Measurements from ENCODE around the gene TM4SF18.
"Not testable (repeated sequence)": the region's sequence is repeated elsewhere in the genome, so short reads cannot be mapped to it uniquely, and the experiment has no call there.

The TM4SF18 gene

GRCh38 chr3:149368674-149369497 is 35.5 kb upstream of the TM4SF18 start:
- no peak for DNase-seq (ENCODE audit: low spot score)

- DNase-seq (ENCODE audit: low spot score) = no peak
Observed at GRCh38 chr3:149368201-149368673, 34.8 kb upstream of the TM4SF18 start.

DNA sequence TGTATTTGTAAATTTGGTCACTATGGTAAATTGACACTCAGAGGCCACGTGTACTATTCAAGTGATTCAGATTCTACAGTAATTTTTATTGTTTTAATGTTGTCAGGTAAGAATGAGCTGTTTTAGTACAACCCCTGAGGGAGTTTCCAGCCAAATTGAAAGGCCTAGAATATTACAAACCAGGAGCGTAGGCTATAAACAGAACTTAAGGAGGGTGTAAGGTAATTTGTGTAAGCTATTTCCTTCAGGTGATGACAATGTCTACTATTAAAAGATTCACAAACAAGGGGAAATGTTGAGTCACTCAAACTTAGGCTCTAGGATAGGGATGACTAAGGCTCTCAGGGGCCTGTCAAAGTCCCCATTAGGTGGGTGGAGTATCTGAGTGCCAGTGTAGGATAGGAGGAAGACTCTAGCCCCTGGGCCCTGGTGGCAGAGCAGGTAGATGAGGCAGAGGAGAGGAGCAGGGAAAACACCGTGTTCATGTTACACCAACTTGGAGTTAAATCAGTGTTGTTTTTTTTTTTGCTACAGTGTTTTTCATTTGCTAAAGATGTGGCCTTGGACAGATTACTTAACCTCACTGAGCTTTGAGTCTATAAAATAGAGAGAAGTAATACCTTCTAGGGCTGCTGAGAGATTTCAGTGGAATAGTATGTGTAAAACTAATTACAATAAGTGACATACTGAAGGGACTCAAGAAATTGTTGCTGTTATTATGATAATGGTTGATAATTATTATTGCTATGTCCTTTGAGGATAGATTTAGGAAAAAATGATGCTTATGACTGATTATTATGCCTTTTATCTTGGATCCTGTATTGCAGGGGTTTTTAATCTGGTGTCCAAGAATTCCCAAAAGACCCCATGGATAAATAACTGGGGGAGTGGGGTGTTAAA is 33.8 kb upstream of the TM4SF18 start:
- DNase-seq (ENCODE audit: low spot score) = no peak

GRCh38 chr3:149366031-149366430 is 32.6 kb upstream of the TM4SF18 start:
- no peak for DNase-seq (ENCODE audit: low spot score)

GRCh38 chr3:149364624-149365023 is 31.2 kb upstream of the TM4SF18 start:
- DNase-seq (ENCODE audit: low spot score) = no peak

GRCh38 chr3:149363053-149363452 is 29.6 kb upstream of the TM4SF18 start:
- no peak for DNase-seq (ENCODE audit: low spot score)

GRCh38 chr3:149362366-149362765 is 28.9 kb upstream of the TM4SF18 start:
- no peak for DNase-seq (ENCODE audit: low spot score)

DNA sequence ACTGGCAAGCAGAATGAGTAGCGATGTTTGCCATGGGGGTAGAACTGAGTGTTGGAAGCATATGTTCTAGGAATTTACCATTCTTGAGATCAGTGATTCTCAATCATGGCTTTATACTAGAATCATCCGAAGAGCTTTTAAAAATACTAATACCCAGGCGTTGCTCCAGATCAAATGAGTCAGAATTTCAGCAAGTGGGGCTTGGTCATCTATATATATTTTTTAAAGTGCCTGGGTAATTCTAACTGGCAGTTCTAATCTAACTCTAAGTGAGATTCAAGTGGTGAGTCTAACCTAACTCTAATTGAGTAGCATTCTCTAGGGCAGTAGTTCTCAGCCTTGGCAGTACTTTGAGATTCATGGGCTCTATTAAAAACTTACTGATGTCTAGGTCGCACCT is 23.2 kb upstream of the TM4SF18 start:
- no peak for DNase-seq (ENCODE audit: low spot score)

- DNase-seq (ENCODE audit: low spot score) = no peak
Observed at GRCh38 chr3:149356044-149356592, 22.7 kb upstream of the TM4SF18 start.

DNA sequence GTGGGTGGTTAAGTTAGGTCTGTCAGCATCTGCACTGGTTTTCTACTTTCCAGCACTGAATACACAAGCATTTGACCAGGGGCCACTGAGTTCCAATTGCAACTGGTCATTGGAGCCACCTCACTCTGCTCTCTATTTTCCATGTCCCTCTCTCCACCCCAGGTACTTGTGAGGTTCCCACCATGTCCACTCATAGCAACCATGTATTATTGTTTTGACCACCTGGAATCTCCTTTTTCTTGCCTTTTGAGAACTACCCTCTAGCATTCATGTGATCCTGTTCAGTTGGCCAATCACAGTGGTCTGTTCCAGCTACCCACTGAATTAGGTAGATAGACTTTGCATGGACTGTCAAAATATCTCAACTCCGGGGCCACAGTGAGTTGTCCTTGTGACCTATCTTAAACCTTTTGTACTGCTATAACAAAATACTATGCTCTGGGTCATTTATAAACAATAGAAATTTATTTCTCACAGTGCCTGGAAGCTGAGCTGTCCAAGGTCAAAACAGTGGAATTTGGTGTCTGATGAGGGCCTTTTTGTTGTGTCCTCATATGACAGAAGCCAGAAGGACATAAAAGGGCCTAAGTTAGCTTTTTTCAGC is 20.2 kb upstream of the TM4SF18 start:
- no peak for DNase-seq (ENCODE audit: low spot score)

DNA sequence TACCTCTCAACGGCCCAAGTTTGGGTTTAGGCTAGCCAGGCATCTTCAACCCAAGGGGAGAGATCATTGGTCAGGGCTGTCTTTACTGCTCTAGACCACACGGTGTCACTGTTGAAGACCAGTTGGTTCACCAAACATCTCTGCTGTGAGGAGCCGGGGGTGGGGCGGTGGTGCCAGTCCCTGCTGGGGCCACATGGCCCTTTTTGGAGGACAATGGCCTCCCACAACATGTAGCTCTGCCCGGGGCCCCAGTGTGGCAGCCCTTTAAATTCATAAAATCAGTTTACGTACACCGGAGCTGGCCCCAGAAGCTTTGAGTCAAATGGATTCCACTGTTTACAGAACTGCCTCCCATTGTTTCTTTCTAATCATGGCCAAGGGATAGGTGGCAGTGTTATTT is 19.1 kb upstream of the TM4SF18 start:
- peak; percentile 2 for DNase-seq (ENCODE audit: low spot score)

DNA sequence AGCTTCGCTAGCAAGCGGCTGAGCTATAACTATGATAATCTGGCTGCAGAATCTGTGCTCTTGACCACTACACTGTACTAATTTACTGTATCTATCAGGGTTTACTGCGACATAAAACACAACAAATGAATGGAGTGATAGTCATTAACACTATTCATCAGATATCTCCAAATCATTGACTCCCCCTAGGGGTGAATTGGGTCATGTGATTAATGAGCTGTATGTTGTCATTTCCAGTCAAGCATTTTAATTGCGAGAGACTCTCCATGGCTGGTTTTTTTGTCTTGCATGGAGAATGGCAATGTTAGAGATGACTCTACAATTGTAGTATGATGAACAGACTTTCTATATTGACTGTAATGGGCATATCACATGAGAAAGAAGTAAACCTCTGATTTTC is 10.5 kb upstream of the TM4SF18 start:
- no peak for DNase-seq (ENCODE audit: low spot score)

- no peak for DNase-seq (ENCODE audit: low spot score)
Observed at GRCh38 chr3:149342413-149343380, 9.3 kb upstream of the TM4SF18 start.

GRCh38 chr3:149340310-149340933 is 7.0 kb upstream of the TM4SF18 start:
- DNase-seq (ENCODE audit: low spot score) = no peak

DNA sequence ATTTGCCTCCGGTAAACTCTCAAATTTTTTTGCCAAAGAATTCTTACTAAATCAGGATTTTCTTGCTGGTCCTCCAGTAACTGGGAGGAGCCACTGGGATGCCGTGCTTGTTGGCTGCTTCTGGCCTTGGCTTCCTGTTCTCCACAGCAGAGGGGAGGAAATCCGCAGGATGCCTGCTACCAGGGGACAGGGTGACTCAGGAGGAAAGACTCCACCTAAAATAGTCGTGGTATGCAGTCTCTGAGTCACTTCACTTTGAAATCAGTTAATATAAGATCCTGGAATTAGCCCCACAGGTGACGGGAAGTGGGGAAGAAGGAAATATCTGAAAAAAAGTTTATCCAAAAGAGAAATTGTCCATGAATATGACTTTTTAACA is 6.5 kb upstream of the TM4SF18 start:
- no peak for DNase-seq (ENCODE audit: low spot score)

- DNase-seq (ENCODE audit: low spot score) = not testable (repeated sequence)
Observed at GRCh38 chr3:149337486-149337885, 4.0 kb upstream of the TM4SF18 start.

- DNase-seq (ENCODE audit: low spot score) = no peak
Observed at GRCh38 chr3:149336925-149337324, 3.5 kb upstream of the TM4SF18 start.

DNA sequence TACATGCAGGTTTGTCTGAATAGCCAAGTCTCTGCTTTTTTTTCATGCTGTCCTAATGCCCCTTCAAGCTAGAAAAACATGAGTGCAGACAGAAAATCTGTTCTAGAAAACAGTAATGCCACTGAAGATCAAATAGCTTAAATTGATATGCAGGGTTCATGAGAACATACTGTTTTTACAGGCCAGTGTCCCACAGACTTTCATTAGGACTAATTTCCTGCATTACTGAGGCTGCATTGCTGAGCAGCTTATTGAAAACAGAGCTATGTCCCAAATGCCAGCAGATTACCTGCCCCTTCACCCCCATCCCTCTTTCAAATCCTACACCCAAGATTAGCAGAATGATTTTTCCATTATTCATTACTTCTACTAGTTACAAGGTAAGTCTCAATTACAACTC is 665 bp downstream of the TM4SF18 start:
- no peak for DNase-seq (ENCODE audit: low spot score)

DNA sequence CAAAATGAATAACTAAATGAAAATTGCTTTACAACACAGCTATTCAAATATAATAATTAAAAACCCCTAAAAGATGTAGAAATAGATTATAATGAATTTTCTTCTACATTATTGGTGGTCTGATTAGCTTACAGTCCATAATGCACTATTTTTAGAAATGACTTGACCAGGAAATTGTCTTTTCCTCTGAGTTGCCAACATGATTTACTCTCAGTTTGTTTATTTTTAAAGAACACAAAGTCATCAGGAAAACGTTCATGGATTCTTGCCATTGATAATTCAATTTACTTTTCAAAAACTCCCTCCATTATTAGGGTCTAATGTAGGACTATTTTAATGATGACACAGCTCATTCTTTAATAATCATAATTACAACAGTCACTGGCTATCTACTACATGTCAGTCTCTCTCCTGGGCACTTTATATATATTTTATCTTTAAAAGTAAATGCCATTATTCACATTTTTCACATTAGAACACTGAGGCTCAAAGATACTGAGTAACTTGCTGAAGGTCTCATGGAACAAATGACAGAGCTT is 1.1 kb downstream of the TM4SF18 start:
- DNase-seq (ENCODE audit: low spot score) = no peak

- DNase-seq (ENCODE audit: low spot score) = no peak
Observed at GRCh38 chr3:149331396-149331795, 2.0 kb downstream of the TM4SF18 start.

All from CD4-positive, alpha-beta T cell treated with Interleukin-6 at 100 ng/mL for 8 hours (primary cell).